ENCODE results near the gene PBX4.
"Not testable (repeated sequence)": the region's sequence is repeated elsewhere in the genome, so short reads cannot be mapped to it uniquely, and the experiment has no call there.

The PBX4 gene, protein sequence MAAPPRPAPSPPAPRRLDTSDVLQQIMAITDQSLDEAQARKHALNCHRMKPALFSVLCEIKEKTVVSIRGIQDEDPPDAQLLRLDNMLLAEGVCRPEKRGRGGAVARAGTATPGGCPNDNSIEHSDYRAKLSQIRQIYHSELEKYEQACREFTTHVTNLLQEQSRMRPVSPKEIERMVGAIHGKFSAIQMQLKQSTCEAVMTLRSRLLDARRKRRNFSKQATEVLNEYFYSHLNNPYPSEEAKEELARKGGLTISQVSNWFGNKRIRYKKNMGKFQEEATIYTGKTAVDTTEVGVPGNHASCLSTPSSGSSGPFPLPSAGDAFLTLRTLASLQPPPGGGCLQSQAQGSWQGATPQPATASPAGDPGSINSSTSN

GRCh38 chr19:19618219-19619051 lies at the start of gene PBX4:
PBX4 (minus strand) TSS chr19:19618687; CDS start chr19:19618629, 58 bp downstream.
- DNase-seq (ENCODE audit: low read depth), result peak; percentile 37

DNA sequence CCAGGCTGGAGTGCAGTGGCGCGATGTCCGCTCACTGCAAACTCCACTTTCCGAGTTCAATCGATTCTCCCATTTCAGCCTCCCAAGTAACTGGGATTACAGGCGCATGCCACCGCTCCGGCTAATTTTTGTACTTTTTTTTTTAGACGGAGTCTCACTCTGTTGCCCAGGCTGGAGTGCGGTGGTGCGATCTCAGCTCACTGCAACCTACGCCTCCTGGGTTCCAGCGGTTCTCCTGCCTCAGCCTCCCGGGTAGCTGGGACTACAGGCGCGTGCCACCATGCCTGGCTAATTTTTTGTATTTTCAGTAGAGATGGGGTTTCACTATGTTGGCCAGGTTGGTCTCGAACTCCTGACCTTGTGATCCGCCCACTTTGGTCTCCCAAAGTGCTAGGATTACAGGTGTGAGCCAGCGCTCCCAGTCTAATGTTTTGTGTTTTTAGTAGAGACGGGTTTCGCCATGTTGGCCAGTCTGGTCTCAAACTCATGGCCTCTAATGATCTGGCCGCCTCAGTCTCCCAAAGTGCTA lies 47.0 kb upstream of the PBX4 start:
- not testable (repeated sequence) for DNase-seq (ENCODE audit: low read depth)

DNA sequence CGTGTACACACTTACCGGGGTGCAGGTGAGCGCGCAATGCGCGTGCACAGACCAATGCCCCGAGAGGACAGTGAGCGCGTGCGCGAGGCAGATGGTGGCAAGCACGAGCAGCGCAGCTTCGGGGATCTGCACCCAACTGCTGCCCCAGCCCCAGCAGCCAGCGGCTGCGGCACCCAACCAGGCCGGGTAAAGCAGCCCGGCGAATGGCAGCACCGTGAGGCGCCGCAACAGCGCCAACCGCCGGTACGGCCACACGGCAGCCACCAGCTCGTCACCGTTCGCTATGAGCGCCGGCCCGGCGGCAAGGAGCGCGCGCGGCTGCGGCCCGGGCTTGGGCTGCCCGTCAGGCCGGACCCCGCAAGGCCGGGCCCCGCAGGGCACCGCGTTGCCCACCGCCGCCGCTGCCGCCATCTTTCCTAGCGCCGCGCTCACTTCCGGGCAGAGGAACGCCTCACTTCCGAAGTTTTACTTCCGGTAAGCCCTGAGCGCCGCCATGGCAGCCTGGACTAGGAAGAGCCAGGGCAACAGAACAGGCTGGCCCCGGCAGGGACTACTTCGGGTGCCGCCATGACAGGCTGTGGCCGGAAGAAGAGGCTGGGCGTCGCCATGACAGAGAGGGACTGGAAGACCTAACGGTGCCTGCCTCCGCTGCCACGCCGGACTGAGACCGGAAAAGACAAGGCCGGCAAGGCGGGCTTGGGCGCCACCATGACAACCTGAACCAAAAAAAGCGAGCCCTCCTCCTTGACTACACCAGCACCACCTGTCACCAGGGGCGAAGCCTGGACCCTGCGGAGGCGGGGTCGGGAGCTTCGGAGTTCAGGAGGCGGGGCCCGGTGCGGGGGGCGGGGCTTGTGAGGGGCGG lies 45.0 kb upstream of the PBX4 start, which contains the start of gene ATP13A1:
Gene ATP13A1 (minus strand): TSS at position 421 of the 865 bp plus-strand sequence. CDS start 10 bp downstream, at position 411.
- peak; percentile 83 for DNase-seq (ENCODE audit: low read depth)

GRCh38 chr19:19662871-19663255 lies 44.4 kb upstream of the PBX4 start:
- DNase-seq (ENCODE audit: low read depth), result no peak

- DNase-seq (ENCODE audit: low read depth), result no peak
Measured at GRCh38 chr19:19662344-19662743, 43.9 kb upstream of the PBX4 start.

DNA sequence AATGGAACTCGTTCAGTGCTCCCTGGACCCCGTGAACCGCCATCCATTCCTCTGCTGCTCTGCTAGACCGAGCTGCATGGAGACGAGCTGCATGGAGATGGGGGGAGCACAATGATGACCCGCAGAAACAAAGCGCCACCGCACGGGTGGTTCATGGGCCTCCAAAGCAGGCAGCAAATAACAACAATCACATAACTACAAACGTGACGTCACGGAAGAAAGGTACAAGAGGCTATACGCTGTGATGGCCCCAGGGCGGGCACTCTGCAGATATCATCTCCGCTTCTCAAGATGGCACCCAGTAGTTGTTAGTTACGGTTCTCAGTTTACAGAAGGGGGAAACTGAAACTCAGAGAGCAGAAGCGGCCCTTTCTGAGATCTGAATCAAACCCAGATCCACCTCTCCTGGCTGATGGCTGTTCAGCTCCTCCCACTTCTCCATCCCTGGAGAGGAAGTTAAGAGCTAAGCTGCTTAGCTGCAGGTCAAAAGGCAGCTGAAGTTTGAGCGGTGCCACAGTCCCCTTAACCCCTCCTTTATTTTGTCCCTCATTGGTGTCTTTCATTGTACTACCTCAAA lies 43.3 kb upstream of the PBX4 start:
- no peak for DNase-seq (ENCODE audit: low read depth)

- DNase-seq (ENCODE audit: low read depth), result no peak
Measured at GRCh38 chr19:19661141-19661674, 42.7 kb upstream of the PBX4 start.

GRCh38 chr19:19659646-19660245 lies 41.3 kb upstream of the PBX4 start:
- DNase-seq (ENCODE audit: low read depth), result no peak

GRCh38 chr19:19657397-19657783 lies 38.9 kb upstream of the PBX4 start:
- DNase-seq (ENCODE audit: low read depth), result no peak

DNA sequence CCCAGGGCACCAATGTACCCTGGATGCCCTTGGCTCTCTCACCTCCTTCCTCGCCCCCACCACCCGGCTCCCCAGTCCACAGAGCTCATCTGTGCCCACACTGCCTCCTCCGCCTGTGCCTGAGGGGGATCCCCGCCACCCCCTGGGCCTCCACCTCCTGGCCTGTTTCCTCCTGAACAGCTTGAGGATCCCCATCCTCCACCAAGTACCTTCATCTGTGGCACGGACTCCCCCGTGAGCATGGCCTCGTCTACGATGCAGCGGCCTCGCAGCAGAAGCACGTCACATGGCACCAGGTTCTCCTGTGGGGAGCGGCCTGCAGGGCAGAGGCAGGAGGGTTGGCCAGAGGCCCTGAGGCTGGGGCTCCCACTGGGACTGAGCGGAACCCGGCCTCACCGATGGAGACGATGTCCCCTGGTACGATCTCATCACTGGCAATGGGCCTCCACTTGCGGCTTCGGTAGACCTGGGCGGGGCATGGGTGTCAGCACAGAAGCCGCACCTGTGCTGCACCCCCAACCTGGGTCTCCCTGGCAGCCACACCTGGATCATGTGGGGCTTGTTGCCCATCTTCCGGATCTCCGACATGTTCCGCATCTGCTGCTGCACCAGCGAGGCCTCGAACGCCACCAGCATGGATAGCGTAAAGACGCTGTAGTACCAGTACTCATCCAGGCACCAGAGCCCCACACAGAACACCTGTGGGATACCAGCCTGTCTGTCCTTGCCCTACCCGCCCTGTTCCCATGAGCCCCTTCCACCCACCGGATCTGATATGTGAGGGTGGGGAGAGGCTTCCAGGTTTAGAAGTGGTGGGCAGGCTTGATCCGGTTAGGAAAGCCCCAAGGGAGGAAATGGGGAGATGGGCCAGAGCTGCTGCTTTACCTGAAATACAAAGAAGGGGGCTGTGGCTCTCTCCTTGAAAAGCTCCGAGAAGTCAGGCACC lies 38.2 kb upstream of the PBX4 start:
- DNase-seq (ENCODE audit: low read depth), result no peak

DNA sequence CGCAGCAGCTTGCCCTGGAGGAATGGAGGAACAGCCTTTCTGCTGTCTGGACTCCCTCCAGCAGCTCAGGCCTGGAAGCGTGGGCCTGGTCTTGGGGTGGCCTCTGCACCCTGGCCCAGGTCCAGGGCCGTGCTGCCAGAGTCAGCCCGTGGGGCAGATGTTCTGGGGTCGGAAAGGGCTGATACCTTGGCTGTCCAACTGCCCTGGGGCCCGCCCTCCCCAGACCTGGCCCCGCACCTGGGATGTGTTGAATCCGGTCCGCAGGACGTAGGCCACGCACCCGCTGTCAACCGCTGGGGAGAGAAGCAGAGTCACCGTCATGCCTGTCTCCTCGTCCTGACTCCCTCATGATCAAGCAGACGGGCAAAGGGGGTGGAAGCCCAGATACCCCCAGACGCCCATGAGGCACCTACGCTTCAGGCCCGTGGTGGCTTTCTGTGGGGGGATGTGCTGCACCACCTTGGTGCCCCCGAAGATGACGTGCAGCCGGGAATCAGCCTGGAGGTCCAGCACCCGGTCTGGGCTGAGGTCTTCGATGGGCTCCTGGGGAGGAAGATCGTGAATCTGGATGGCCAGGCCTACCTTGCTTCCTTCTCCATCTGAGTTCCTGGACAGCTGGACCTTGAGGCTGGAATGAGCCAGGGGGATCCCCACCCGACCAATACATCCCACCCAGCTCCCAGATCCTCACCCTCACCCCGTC lies 37.3 kb upstream of the PBX4 start:
- DNase-seq (ENCODE audit: low read depth), result no peak

GRCh38 chr19:19655051-19655594 lies 36.6 kb upstream of the PBX4 start:
- DNase-seq (ENCODE audit: low read depth), result no peak

DNA sequence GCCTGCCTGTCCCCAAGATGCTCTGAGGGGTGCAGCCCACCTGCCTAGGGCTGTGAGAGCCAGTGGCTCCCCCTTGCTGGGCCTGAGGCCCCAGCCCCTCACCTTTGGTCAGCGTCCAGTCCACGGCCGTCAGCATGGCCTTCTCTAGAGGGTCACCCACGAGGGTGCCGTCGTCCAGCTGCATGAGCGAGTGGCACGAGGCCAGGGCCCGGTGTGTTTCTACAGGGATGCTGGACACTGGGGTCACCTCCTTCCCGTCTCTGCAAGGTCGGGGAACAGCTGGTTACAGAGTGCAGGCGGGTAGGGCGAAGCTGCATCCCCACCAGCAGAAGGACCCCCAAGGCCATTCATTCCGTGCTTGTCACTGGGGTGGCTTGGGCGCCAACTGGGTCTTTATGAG lies 36.0 kb upstream of the PBX4 start:
- no peak for DNase-seq (ENCODE audit: low read depth)

- DNase-seq (ENCODE audit: low read depth), result no peak
Measured at GRCh38 chr19:19653597-19654147, 35.2 kb upstream of the PBX4 start.

DNA sequence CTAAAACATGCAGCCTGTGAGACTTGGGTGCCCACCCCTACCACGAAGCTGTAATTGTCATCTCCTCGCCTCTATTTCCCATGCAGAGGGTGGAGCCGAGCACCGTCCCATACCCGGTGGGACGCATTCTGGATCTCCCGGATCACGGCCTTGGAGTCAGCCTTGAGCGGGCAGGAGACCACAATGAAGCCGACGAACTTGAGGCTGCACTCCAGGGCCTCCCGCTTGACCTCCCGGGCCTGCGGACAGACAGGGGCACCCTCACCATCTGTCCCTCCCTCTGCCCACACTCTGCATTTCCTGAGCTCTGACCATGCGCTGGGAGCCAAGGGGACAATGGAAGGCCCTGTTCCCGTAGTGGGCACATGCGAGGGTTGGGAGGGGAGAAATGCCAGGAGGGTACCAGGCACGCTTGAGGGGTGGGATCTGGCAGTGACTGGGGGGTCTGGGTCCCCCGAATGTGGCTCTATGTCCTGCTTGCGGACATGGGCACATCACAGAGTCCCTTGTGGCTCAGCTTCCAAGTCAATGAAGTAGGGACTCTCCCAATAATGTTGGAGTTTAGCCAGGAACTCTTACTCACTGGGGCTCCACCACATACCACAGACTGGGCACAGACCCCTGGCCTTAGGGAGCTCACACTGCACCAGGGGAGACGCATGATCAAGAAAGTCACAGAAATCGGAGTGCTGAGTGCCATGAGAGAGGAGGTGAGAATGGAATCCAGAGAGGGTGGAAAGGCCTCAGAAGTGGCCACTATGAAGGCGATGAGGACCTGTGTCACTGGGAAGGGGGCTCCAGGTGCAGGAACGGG lies 34.2 kb upstream of the PBX4 start:
- no peak for DNase-seq (ENCODE audit: low read depth)

DNA sequence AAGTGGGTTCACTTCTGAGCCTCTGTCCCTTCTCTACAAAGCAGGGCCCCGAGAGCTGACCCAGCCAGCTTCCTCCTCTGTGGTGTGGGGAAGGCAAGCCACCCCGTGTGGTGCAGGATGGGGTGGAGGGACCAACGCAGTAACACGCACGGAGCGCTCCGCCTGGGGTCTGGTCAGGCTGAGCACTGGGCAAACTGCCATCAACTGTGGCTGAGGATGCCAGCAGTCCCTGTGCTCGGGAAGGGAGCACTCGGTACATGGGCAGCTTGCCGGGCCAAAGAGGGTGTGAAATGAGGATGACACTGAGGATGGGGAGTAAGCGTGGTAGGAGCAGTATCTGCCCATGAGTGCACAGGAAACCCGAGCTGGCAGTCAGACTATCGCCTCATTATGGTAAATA lies 32.6 kb upstream of the PBX4 start:
- no peak for DNase-seq (ENCODE audit: low read depth)

DNA sequence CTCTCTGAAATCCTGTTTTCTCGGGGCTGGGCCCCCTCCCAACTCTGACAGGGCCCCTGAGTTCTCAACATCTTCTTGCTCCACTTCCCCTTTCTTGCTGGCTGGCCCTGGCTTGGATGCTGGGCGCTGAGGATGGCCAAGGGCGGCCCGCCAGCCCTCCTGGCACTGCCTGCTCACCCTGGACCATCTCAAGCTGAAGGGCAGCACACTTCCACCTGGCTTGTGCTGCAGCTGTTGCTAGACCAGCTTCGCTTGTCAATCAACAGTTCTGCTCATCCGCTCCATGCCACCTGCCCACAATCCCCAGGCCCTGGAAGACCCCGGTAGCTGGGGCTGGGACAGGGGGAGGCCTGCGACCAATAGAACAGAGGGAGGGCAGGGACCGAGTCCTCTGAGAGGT lies 31.8 kb upstream of the PBX4 start:
- DNase-seq (ENCODE audit: low read depth), result no peak

DNA sequence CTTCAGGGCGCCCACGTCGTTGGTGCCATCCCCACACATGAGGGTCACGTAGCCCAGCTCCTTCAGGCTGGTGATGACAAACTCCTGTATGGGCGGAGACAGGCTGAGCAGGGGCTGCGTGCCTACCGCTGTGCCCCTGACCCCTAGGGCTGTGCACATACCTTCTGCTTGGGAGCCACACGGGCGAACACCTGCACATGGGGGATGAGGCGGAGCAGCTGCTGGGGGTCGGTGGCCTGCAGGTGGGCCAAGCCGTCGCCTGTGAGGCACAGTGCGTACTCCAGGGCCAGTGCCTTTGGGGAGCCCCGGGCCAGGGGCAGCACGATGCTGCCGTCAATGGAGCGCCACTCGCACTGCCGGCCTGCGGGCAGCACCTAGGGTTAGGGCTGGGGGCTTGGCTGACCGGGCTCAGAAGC lies 31.1 kb upstream of the PBX4 start:
- no peak for DNase-seq (ENCODE audit: low read depth)
